Prostate gland (tissue), 2 donors: ENCODE results near the gene SUGCT. TPM values are rescaled to one million over a fixed set of nuclear protein-coding genes. Genes with fewer than 3 reads are reported as not detected.

Experiments
- DNase-seq: peaks from one replicate; pipeline ENCODE4 v3.0.0-alpha.2; 2019; ENCODE audit warnings: low spot score
- H3K27ac ChIP-seq, 2 donors: fragments of 200-600 bp; sonication (generic); 2 replicates each; pipeline ENCODE4 v1.5.1; 2017 to 2019
- H3K27me3 ChIP-seq: fragments of 200-600 bp; sonication (generic); replicated peaks from 2 replicates; pipeline ENCODE4 v1.5.1; 2019; ENCODE audit not compliant: insufficient read depth
- H3K36me3 ChIP-seq, 2 donors: fragments of 200-600 bp; sonication (generic); 1 replicate in 1 of 2; 2 replicates in 1 of 2; pipeline versions ENCODE4 v1.5.1 to v1.8.1; 2017 to 2019
- H3K4me1 ChIP-seq: fragments of 200-600 bp; sonication (generic); replicated peaks from 2 replicates; pipeline ENCODE4 v1.5.1; 2019
- H3K4me3 ChIP-seq, 2 donors: fragments of 200-600 bp; sonication (generic); 2 replicates each; pipeline ENCODE4 v1.5.1; 2017 to 2019
- H3K9me3 ChIP-seq: fragments of 200-600 bp; sonication (generic); 2 replicates; pipeline ENCODE4 v1.5.1; 2017
- CTCF ChIP-seq, 4 experiments: fragments of 200-600 bp in 2 of 4; fragments of 450-650 bp in 2 of 4; sonication (generic) in 2 of 4; IDR thresholded peaks; 1 replicate in 3 of 4; 2 replicates in 1 of 4; pipeline ENCODE4 v1.5.1; 2016 to 2019; ENCODE audit warnings: antibody characterized with exemption in 4 of 4, mild to moderate bottlenecking in 2 of 4, moderate library complexity in 2 of 4
- POLR2A ChIP-seq: fragments of 450-650 bp; IDR thresholded peaks from one replicate; pipeline ENCODE4 v1.6.1; 2016; ENCODE audit warnings: antibody characterized with exemption, mild to moderate bottlenecking
- POLR2AphosphoS5 ChIP-seq: sonication (generic); formaldehyde crosslinking; IDR thresholded peaks from one replicate; pipeline ENCODE4 v1.6.1; 2017; ENCODE audit warnings: antibody characterized with exemption
- WGBS: methylation state at CpG from one replicate; pipeline ENCODE4 v1.1.5; 2018; 5-methylcytosine and 5-hydroxymethylcytosine counted together
- intact Hi-C: fragments of 100-400 bp; cut with DNase I; formaldehyde crosslinking; loops from one replicate; pipeline ENCODE4 v1.14.2; 2022
- total RNA-seq, 2 donors: library from RNA; depleted of rRNA; stranded (reverse); fragments of >200 nt; gene quantifications; one replicate each; pipeline ENCODE4 v1.1.0, GENCODE V29; 2016

SUGCT gene
- total RNA-seq, 2 donors from 2014 or later: 2.2 to 3.2 TPM

- Histone ChIP-seq H3K36me3 (no peaks in the 10 kb centered on the region), H3K9me3 (no peaks in the 10 kb centered on the region), H3K27me3 (no peaks in the 10 kb centered on the region), H3K4me3 (no peak overlapping the region), H3K4me1 (no peaks in the 10 kb centered on the region), H3K27ac (no peak overlapping the region)
- 100% methylated on average over 3 of the region's 3 CpGs for whole genome bisulfite sequencing
- no peak for DNase-seq
- intact Hi-C loops: no loop called here
- TF ChIP-seq CTCF (IDR thresholded peaks at IDR 0.05): no peak
- no peak for TF ChIP-seq POLR2A
- TF ChIP-seq POLR2AphosphoS5: no peak
Observed at GRCh38 chr7:40694991-40695390, 560.2 kb downstream of the SUGCT start.

- intact Hi-C loops: no loop called here
- Histone ChIP-seq H3K36me3 (no peaks in the 10 kb centered on the region), H3K27me3 (no peaks in the 10 kb centered on the region), H3K4me3 (no peak overlapping the region), H3K9me3 (no peaks in the 10 kb centered on the region), H3K4me1 (no peaks in the 10 kb centered on the region), H3K27ac (no peak overlapping the region)
- DNase-seq: no peak
- no peak for TF ChIP-seq CTCF (IDR thresholded peaks at IDR 0.05)
- no peak for TF ChIP-seq POLR2AphosphoS5
- no peak for TF ChIP-seq POLR2A
- WGBS: 96% methylated on average over 4 of the region's 4 CpGs
Observed at GRCh38 chr7:40697653-40698052, 562.8 kb downstream of the SUGCT start.

GRCh38 chr7:40698214-40698920 lies 563.6 kb downstream of the SUGCT start:
- DNase-seq: no peak
- Histone ChIP-seq H3K27ac (no peak overlapping the region), H3K9me3 (no peaks in the 10 kb centered on the region), H3K27me3 (no peaks in the 10 kb centered on the region), H3K4me3 (no peak overlapping the region), H3K4me1 (no peaks in the 10 kb centered on the region), H3K36me3 (no peaks in the 10 kb centered on the region)
- intact Hi-C loops: no loop called here
- 77% methylated on average over 6 of the region's 6 CpGs for WGBS
- TF ChIP-seq CTCF (IDR thresholded peaks at IDR 0.05) (no peak), POLR2AphosphoS5 (no peak), POLR2A (no peak)

- H3K4me1 ChIP-seq: no peaks in the 10 kb centered on the region
- TF ChIP-seq CTCF (IDR thresholded peaks at IDR 0.05): no peak
- TF ChIP-seq POLR2A: no peak
- no peak for TF ChIP-seq POLR2AphosphoS5
- H3K27ac ChIP-seq: no peak overlapping the region
- no peak for DNase-seq
- no peaks in the 10 kb centered on the region for H3K9me3 ChIP-seq
- 100% methylated on average over 1 of the region's 1 CpG for WGBS
- H3K36me3 ChIP-seq: no peaks in the 10 kb centered on the region
- H3K4me3 ChIP-seq: no peak overlapping the region
- intact Hi-C loops: no loop called here
- no peaks in the 10 kb centered on the region for H3K27me3 ChIP-seq
Observed at GRCh38 chr7:40698921-40699260, 564.1 kb downstream of the SUGCT start.

GRCh38 chr7:40700653-40701421 lies 566.0 kb downstream of the SUGCT start:
- TF ChIP-seq CTCF (IDR thresholded peaks at IDR 0.05) (no peak), POLR2A (no peak), POLR2AphosphoS5 (no peak)
- DNase-seq: no peak
- Histone ChIP-seq H3K27me3 (no peaks in the 10 kb centered on the region), H3K36me3 (no peaks in the 10 kb centered on the region), H3K27ac (no peak overlapping the region), H3K4me1 (no peaks in the 10 kb centered on the region), H3K4me3 (no peak overlapping the region), H3K9me3 (no peaks in the 10 kb centered on the region)
- intact Hi-C loops: no loop called here
- 49% methylated on average over 9 of the region's 9 CpGs for WGBS
